Stimulated activated CD4-positive, alpha-beta T cell treated with anti-CD3 and anti-CD28 coated beads, Interleukin-2, amount 100 ng/mL, for 48 hours (primary cell): ENCODE data around the gene FAM81A.
"Not testable (repeated sequence)": the region's sequence is repeated elsewhere in the genome, so short reads cannot be mapped to it uniquely, and the experiment has no call there.

ENCODE experiments used
- DNase-seq, 2 donors: peaks; one replicate each; pipeline ENCODE4 v3.0.0-alpha.2; 2020

Gene FAM81A

GRCh38 chr15:59437817-59438624 is at the start of gene FAM81A:
Gene FAM81A (plus strand): TSS chr15:59438186. CDS start chr15:59458627, 20,441 bp downstream.
- DNase-seq = peak; percentile 22 to 23

GRCh38 chr15:59388670-59389069 is 49.3 kb upstream of the FAM81A start:
- DNase-seq = no peak

GRCh38 chr15:59392299-59392698 is 45.7 kb upstream of the FAM81A start:
- no peak for DNase-seq

- DNase-seq = no peak
Measured at GRCh38 chr15:59394166-59394661, 43.8 kb upstream of the FAM81A start.

GRCh38 chr15:59396211-59396610 is 41.8 kb upstream of the FAM81A start:
- no peak for DNase-seq

GRCh38 chr15:59396679-59397078 is 41.3 kb upstream of the FAM81A start:
- no peak for DNase-seq

- no peak for DNase-seq
Measured at GRCh38 chr15:59398220-59398619, 39.8 kb upstream of the FAM81A start.

GRCh38 chr15:59399465-59400102 is 38.4 kb upstream of the FAM81A start:
- no peak for DNase-seq

GRCh38 chr15:59400103-59400813 is 37.7 kb upstream of the FAM81A start:
- DNase-seq = no peak

- not testable (repeated sequence) for DNase-seq
Measured at GRCh38 chr15:59401051-59401823, 36.7 kb upstream of the FAM81A start.

- no peak for DNase-seq
Measured at GRCh38 chr15:59401824-59402569, 36.0 kb upstream of the FAM81A start.

GRCh38 chr15:59405079-59405478 is 32.9 kb upstream of the FAM81A start:
- DNase-seq = no peak

GRCh38 chr15:59406446-59406845 is 31.5 kb upstream of the FAM81A start:
- no peak for DNase-seq

GRCh38 chr15:59407946-59408345 is 30.0 kb upstream of the FAM81A start:
- no peak for DNase-seq

GRCh38 chr15:59410391-59410896 is 27.5 kb upstream of the FAM81A start:
- DNase-seq = no peak

GRCh38 chr15:59413577-59413976 is 24.4 kb upstream of the FAM81A start:
- no peak for DNase-seq

- DNase-seq = no peak
Measured at GRCh38 chr15:59416816-59417215, 21.2 kb upstream of the FAM81A start.

- no peak for DNase-seq
Measured at GRCh38 chr15:59419170-59419569, 18.8 kb upstream of the FAM81A start.

- no peak for DNase-seq
Measured at GRCh38 chr15:59420108-59420507, 17.9 kb upstream of the FAM81A start.

GRCh38 chr15:59420986-59421618 is 16.9 kb upstream of the FAM81A start:
- no peak for DNase-seq

- no peak for DNase-seq
Measured at GRCh38 chr15:59424616-59425015, 13.4 kb upstream of the FAM81A start.
